HFFc6 (cell line): ENCODE measurements around the gene ZNF235. TPM values are rescaled to one million over a fixed set of nuclear protein-coding genes. Genes with fewer than 3 reads are reported as not detected.
"Not testable (repeated sequence)": the region's sequence is repeated elsewhere in the genome, so short reads cannot be mapped to it uniquely, and the experiment has no call there.

Source experiments
- DNase-seq: peaks from one replicate; pipeline ENCODE4 v3.0.0-alpha.2; 2018
- H3K27ac Mint-ChIP-seq: 2 replicates; pipeline ENCODE4 v1.8.0; 2020; ENCODE audit warnings: mild to moderate bottlenecking, mixed read lengths
- H3K27me3 Mint-ChIP-seq: 2 replicates; pipeline ENCODE4 v1.8.0; 2021; ENCODE audit warnings: mild to moderate bottlenecking, moderate library complexity, mixed read lengths; ENCODE audit not compliant: insufficient read depth
- H3K36me3 Mint-ChIP-seq: 2 replicates; pipeline ENCODE4 v1.8.0; 2021; ENCODE audit warnings: low read depth, mixed read lengths
- H3K4me1 Mint-ChIP-seq: 2 replicates; pipeline ENCODE4 v1.8.0; 2020; ENCODE audit warnings: low read depth, mixed read lengths
- H3K4me3 Mint-ChIP-seq: 2 replicates; pipeline ENCODE4 v1.8.0; 2020; ENCODE audit warnings: mild to moderate bottlenecking, moderate library complexity, mixed read lengths
- H3K9me3 Mint-ChIP-seq: 2 replicates; pipeline ENCODE4 v1.8.0; 2020; ENCODE audit warnings: mild to moderate bottlenecking, mixed read lengths
- total RNA-seq, 6 experiments: library from RNA; stranded (reverse); fragmentation: NEBNext Ultra II Directional; extraction: Animal tissue kit (Norgen Biotek cat#: 25700); gene quantifications; 2 replicates in 1 of 6; 3 replicates in 5 of 6; pipeline ENCODE4 v1.2.3, GENCODE V29; 2021
- TF ChIP-seq, protein P1 (sequence below): fragments of 200-600 bp; sonication (generic); IDR thresholded peaks from 2 replicates; pipeline ENCODE4 v1.5.0; 2021; ENCODE audit warnings: antibody characterized with exemption, mild to moderate bottlenecking

The ZNF235 gene
- total RNA-seq, 6 experiments from 2014 or later = 1.6 to 2.1 (median 1.9) TPM

DNA sequence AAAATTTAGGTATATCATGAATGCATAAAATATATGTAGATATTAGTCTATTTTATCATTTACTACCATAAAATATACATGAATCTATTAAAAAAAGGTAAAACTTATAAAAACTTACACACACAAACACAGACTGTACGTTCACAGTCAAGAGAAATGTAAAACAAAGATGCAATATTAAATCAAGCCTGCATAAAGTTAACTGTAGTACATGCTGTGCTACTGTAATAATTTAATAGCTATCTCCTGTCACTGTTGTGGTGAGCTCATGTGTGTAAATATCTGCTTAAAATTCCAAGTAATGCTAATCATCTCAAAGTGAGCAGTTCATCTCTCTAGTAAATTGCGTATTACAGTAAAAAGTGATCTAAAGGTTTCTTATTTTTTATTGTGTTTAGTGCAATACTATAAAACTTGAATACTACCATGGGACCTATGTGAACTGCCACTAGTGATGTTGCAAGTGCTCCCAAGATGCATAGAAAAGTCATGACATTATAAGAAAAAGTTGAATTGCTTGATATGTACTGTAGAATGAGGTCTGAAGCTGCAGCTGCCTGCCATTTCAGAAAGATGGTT is 45.9 kb downstream of the ZNF235 start:
- Mint-ChIP-seq H3K27me3 (no peaks in the 10 kb centered on the region; the same call in 1 of the 2 replicates), H3K27ac (no peak overlapping the region), H3K4me1 (peaks cover 11% of the 10 kb centered on the region), H3K4me3 (0 out of 2 replicates have a peak overlapping the region, but pooled peaks have one; percentile 84), H3K9me3 (peaks cover 42% of the 10 kb centered on the region), H3K36me3 (peaks cover 17% of the 10 kb centered on the region)
- no peak for DNase-seq
- TF ChIP-seq, protein P1, sequence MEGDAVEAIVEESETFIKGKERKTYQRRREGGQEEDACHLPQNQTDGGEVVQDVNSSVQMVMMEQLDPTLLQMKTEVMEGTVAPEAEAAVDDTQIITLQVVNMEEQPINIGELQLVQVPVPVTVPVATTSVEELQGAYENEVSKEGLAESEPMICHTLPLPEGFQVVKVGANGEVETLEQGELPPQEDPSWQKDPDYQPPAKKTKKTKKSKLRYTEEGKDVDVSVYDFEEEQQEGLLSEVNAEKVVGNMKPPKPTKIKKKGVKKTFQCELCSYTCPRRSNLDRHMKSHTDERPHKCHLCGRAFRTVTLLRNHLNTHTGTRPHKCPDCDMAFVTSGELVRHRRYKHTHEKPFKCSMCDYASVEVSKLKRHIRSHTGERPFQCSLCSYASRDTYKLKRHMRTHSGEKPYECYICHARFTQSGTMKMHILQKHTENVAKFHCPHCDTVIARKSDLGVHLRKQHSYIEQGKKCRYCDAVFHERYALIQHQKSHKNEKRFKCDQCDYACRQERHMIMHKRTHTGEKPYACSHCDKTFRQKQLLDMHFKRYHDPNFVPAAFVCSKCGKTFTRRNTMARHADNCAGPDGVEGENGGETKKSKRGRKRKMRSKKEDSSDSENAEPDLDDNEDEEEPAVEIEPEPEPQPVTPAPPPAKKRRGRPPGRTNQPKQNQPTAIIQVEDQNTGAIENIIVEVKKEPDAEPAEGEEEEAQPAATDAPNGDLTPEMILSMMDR = no peak

DNA sequence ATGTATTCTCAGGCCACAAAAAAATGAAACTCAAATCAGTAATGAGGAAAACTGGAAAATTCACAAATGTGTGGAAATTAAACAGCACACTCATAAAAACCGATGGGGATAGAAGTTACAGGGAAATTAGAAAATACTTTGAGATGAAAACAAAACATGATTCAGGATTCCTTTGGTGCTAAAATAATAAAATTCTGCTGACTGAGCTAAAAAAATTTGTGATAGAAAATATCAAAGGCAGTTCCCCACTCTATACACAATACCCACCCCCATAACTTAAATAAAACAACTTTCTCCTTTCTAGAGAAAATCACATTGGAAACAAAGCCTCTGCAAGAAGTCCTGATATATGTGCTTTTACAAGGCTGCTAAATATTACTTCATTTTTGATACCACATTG is 46.7 kb downstream of the ZNF235 start:
- H3K9me3 Mint-ChIP-seq = peaks cover 49% of the 10 kb centered on the region
- no peak overlapping the region for H3K4me3 Mint-ChIP-seq
- H3K27ac Mint-ChIP-seq = no peak overlapping the region
- H3K36me3 Mint-ChIP-seq = peaks cover 24% of the 10 kb centered on the region
- TF ChIP-seq, protein P1 = no peak
- H3K27me3 Mint-ChIP-seq = no peaks in the 10 kb centered on the region; the same call in none of the 2 replicates
- H3K4me1 Mint-ChIP-seq = peaks cover 11% of the 10 kb centered on the region
- no peak for DNase-seq

DNA sequence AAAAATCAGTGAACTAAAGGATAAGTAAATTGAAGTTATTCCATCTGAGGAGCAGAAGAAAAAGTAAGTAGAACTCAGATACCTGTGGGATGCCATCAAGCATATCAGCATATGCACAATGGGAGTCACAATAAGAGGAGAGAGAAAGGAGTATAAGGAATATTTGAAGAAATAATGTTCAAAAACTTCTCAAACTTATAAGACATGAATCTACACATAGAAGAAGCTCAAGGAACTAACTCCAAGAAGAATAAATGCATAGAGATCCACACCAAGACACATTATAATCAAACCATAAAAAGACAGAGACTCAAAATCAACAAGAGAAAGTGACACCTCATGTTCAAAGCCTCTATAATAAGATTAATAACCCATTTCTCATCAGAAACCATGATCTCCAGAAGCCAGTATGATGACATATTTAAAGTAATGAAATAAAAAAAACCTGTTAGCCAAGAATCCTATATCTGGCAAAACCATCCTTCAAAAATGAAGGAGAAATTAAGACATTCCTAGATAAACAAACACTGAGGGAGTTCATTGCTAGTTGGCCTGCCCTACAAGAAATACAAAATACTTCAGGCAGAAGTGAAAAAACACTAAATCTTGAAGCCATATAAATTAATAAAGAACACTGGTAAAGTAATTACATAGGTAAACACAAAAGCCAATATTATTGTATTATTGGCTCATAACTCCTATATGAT is 49.0 kb downstream of the ZNF235 start:
- no peaks in the 10 kb centered on the region; the same call in none of the 2 replicates for H3K27me3 Mint-ChIP-seq
- peaks cover 11% of the 10 kb centered on the region for H3K4me1 Mint-ChIP-seq
- H3K27ac Mint-ChIP-seq = no peak overlapping the region
- H3K4me3 Mint-ChIP-seq = no peak overlapping the region
- peaks cover 44% of the 10 kb centered on the region for H3K36me3 Mint-ChIP-seq
- H3K9me3 Mint-ChIP-seq = peaks cover 72% of the 10 kb centered on the region
- no peak for DNase-seq
- TF ChIP-seq, protein P1 = no peak

DNA sequence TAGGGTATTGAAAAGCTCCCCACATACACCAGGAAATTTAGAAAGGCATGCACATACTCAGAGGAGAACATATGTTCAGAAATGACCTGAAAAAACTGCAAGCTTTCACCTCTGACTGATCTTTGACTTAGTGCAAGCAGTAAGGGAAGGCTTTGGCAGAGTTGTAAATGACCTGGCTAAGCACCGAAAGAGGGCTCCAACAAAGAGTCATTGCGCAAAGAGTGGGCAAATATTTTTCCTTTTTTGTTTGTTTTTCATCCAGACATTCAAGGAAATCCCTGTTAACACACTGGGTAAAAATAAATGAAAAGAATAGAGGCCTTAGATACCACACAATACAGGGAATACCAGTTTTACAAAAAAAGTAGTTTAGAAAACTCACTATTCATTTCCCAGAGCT is 50.3 kb downstream of the ZNF235 start:
- no peak for DNase-seq
- no peaks in the 10 kb centered on the region for H3K4me1 Mint-ChIP-seq
- no peak overlapping the region for H3K27ac Mint-ChIP-seq
- H3K27me3 Mint-ChIP-seq = no peaks in the 10 kb centered on the region; the same call in none of the 2 replicates
- peaks cover 58% of the 10 kb centered on the region for H3K36me3 Mint-ChIP-seq
- H3K4me3 Mint-ChIP-seq = no peak overlapping the region
- TF ChIP-seq, protein P1 = no peak
- peaks cover 82% of the 10 kb centered on the region for H3K9me3 Mint-ChIP-seq

DNA sequence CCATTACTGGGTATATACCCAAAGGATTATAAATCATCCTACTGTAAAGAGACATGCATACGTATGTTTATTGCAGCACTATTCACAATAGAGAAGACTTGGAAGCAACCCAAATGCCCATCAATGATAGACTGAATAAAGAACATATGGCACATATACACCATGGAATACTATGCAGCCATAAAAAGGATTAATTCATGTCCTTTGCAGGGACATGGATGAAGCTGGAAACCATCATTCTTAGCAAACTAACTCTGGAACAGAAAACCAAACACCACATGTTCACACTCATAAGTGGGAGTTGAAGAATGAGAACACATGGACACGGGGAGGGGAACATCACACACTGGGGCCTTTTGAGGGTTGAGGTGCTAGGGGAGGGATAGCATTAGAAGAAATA is 51.4 kb downstream of the ZNF235 start:
- H3K27me3 Mint-ChIP-seq, H3K27ac Mint-ChIP-seq, DNase-seq, H3K4me3 Mint-ChIP-seq, H3K4me1 Mint-ChIP-seq: not testable (repeated sequence)
- H3K9me3 Mint-ChIP-seq = peaks cover 90% of the 10 kb centered on the region
- peaks cover 65% of the 10 kb centered on the region for H3K36me3 Mint-ChIP-seq

DNA sequence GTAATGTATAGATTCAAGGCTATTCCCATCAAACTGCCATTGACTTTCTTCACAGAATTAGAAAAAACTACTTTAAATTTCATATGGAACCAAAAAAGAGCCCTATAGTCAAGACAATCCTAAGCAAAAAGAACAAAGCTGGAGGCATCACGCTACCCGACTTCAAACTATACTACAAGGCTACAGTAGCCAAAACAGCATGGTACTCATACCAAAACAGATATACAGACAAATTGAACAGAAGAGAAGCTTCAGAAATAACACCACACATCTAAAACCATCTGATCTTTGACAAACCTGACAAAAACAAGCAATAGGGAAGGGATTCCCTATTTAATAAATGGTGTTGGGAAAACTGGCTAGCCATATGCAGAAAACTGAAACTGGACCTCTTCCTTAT is 52.5 kb downstream of the ZNF235 start:
- not testable (repeated sequence) for H3K27me3 Mint-ChIP-seq, H3K27ac Mint-ChIP-seq, H3K4me3 Mint-ChIP-seq, H3K4me1 Mint-ChIP-seq, DNase-seq
- Mint-ChIP-seq H3K9me3 (peaks cover 90% of the 10 kb centered on the region), H3K36me3 (peaks cover 73% of the 10 kb centered on the region)
